Dendritic cell treated with granulocyte-macrophage colony-stimulating factor and Interleukin-4, amounts not matched to agents 40 ng/mL and 50 ng/mL, for 4 days (primary cell): ENCODE measurements around the gene PKP2.
A peak's percentile ranks its signal among the peaks of the same experiment; 100 is the strongest.

Experiments
- H3K27ac Mint-ChIP-seq: one replicate; pipeline ENCODE4 v1.8.0; 2022; ENCODE audit warnings: mild to moderate bottlenecking, mixed read lengths
- H3K27me3 Mint-ChIP-seq: one replicate; pipeline ENCODE4 v1.8.0; 2022; ENCODE audit warnings: mild to moderate bottlenecking, mixed read lengths
- H3K36me3 Mint-ChIP-seq: one replicate; pipeline ENCODE4 v1.8.0; 2022; ENCODE audit warnings: low read depth, mixed read lengths
- H3K4me1 Mint-ChIP-seq: one replicate; pipeline ENCODE4 v1.8.0; 2022; ENCODE audit warnings: low read depth, mixed read lengths
- H3K4me3 Mint-ChIP-seq: one replicate; pipeline ENCODE4 v1.8.0; 2022; ENCODE audit warnings: mild to moderate bottlenecking, moderate library complexity, mixed read lengths
- H3K9me3 Mint-ChIP-seq: one replicate; pipeline ENCODE4 v1.8.0; 2022; ENCODE audit warnings: mixed read lengths
- intact Hi-C: fragments of 100-400 bp; cut with micrococcal nuclease; formaldehyde crosslinking; loops from one replicate; pipeline ENCODE4 v1.15.0; 2022

PKP2 gene

DNA sequence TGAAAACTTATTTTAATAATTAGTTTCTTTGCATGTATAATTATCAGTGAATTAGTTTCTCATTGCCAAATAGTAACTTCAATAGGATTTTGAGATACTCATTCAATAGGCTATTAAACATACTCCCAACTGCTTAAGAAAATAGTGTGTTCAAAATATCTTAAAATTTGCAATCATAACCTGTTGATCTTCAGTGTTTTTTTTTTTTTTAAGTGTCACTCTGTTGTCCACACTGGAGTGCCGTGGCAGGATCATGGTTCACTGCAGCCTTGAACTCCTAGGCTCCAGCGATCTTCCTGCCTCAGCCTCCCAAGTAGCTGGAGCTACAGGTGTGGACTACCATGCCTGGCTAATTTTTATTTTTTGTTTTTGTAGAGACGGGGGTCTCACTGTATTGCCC lies 139.4 kb downstream of the PKP2 start:
- intact Hi-C loops, result loop anchor here (2.0 to 5.0 kb wide), 2 partner anchors 162 to 1460 kb away; no protein-coding TSS in a partner anchor
- peaks cover 32% of the 10 kb centered on the region for H3K4me1 Mint-ChIP-seq
- no peak overlapping the region for H3K27ac Mint-ChIP-seq
- H3K27me3 Mint-ChIP-seq, result no peaks in the 10 kb centered on the region
- H3K36me3 Mint-ChIP-seq, result peaks cover 24% of the 10 kb centered on the region
- H3K9me3 Mint-ChIP-seq, result no peaks in the 10 kb centered on the region
- H3K4me3 Mint-ChIP-seq, result no peak overlapping the region

DNA sequence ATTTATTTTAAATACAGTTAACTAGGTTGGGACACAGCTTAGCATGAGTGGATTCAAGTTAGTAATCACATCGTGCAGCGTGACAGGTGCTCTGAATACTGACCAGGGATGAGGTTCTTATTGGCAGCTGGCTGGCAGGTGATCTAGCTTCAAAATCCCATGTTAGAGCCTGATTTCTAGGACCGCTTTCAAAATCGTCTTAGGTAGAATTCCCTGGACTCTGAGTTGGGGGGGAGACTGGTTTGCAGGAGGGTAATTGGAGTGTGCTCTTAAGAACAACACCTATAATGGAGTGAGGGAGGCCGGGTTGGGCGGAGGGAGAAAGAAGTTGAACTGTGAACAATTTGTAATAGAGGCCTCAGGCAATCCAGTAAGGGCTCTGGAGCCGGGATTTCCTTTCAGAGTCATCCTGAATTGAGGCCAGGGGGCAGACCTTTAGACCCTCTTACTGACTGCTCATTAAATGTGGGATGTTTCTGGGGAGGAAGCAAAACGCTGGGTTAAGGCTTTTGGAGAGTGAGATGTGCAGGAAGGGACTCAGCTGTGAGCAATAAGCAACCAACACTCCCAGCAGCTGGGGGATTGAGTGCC lies 140.0 kb downstream of the PKP2 start:
- Mint-ChIP-seq H3K9me3 (no peaks in the 10 kb centered on the region), H3K4me3 (no peak overlapping the region), H3K27me3 (no peaks in the 10 kb centered on the region), H3K4me1 (peaks cover 27% of the 10 kb centered on the region), H3K36me3 (peaks cover 28% of the 10 kb centered on the region), H3K27ac (peak overlapping the region; percentile 90)
- intact Hi-C loops, result loop anchor here (1.0 to 5.0 kb wide), 3 partner anchors 162 to 1461 kb away; partner anchors contain the start of gene ALG10

DNA sequence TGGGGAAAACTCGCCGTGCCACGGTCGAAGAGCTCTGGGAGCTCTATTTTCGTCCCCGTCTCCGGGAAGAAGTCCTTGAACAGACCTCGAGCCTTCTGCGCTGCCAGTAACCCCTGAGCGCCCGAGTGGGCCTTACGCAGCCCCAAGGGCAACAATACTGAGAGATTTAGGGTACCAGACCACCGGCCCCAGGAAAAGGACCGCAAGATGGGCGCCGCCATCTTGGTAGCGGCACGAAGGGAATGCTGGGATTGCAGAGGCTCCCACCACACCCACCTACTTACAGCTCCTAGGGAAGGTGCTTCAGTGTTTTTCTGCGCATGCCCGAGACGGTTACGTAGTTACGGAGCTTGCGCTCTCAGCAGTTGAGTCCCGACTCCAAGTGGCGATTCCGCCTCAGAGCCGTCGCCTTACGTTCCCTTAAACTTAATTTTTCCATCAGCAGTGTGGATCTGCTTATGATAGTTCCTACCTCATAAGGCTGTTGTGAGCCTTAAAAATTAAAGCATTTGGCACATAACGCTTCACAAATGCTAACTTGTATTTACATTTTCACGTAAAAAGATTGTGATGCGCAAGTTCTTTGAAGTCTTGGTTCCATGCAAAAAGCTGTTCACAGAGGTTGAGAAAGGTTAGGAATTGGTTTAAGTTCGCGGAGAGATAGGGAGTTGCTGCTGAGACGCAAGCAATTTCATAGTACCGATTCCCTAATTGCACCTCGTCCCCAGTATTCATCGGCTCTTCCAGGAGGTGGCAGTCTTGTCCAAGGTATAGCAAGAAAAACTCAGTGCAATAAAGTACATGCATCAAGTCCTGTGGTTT lies 140.7 kb downstream of the PKP2 start, which contains the start of gene YARS2:
TSS of gene YARS2 (minus strand) at position 244 of the 822 bp plus-strand sequence. CDS start at position 221, 23 bp downstream.
- Mint-ChIP-seq H3K4me3 (peak within 1 kb of the TSS; percentile 83), H3K27ac (peak within 1 kb of the TSS; percentile 90), H3K27me3 (no peaks in the 10 kb centered on the region), H3K9me3 (no peaks in the 10 kb centered on the region), H3K36me3 (peaks cover 35% of the 10 kb centered on the region), H3K4me1 (peaks cover 19% of the 10 kb centered on the region)
- intact Hi-C loops, result loop anchor here (1.0 to 5.0 kb wide), 3 partner anchors 163 to 1461 kb away; partner anchors contain the start of gene ALG10

DNA sequence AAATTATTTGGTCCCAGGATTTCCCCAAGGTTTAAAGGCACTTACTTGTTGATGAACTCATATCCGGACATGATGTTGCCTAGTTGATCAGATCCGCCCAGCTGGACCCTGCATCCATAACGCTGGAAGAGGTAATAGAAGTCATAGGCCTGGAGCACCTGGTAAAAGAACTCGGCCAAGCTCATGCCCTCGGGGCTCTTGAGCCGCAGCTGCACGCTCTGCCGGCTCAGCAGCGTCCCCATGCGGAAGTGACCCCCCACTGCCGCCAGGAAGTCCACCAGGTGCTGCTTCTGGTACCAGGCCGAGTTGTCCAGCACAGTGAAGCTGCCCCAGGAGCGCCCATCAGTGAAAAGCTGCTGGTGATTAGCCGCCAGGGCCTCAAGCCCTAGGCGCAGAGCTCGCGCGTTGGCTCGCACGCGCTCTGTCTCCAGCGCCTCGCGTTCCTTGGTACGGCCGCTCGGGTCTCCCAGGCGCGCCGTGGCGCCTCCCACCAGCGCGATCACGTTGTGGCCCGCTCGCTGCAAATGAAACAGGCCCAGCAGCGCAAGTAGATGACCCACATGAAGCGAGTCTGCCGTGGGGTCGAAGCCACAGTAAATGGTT lies 141.4 kb downstream of the PKP2 start:
- H3K27me3 Mint-ChIP-seq, result no peaks in the 10 kb centered on the region
- peaks cover 18% of the 10 kb centered on the region for H3K4me1 Mint-ChIP-seq
- H3K36me3 Mint-ChIP-seq, result peaks cover 42% of the 10 kb centered on the region
- peak overlapping the region; percentile 90 for H3K27ac Mint-ChIP-seq
- no peaks in the 10 kb centered on the region for H3K9me3 Mint-ChIP-seq
- intact Hi-C loops, result loop anchor here (5.0 kb wide), 1 partner anchor 1462 kb away; no protein-coding TSS in a partner anchor
- H3K4me3 Mint-ChIP-seq, result peak overlapping the region; percentile 83

DNA sequence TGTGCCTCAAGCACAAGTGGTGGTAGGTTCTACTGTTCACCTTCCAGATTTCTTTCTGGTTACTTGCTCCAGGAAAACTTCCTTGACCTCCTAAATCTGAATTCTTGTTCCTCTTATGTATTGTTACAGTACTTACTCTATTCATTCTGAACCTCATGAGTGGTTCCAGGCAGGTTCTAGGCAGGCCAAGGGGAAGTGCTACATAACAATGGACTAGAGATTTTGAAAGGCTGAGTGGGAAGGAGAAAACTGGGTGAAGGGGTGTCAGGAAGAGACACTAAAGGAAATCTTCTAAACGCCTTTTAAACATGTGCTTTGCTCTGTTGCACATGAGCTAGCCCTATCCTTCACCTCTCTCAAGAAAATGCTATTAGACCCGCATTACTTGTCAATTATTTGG lies 142.5 kb downstream of the PKP2 start:
- Mint-ChIP-seq H3K4me3 (peak overlapping the region; percentile 83), H3K36me3 (peaks cover 51% of the 10 kb centered on the region), H3K27me3 (no peaks in the 10 kb centered on the region), H3K4me1 (peaks cover 18% of the 10 kb centered on the region), H3K9me3 (no peaks in the 10 kb centered on the region), H3K27ac (peak overlapping the region; percentile 90)
- intact Hi-C loops, result no loop called here

DNA sequence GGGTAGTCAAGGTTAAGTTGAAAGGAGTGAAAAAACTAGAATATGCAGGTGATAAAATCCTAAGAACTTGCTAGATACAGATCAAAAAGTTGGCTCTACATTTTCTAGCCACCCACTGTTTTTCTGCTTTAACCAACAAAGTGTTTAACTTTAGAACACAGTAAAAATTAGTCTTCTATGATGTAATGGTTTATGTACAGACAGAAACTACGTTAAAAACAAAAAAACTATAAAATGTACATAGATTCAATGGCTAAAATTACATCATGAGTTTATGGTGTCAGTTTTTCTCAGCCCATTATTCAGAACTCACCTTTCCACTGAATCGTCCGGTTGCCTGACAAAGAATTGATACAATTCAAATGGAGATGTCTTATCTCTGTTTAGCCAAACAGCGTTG lies 143.0 kb downstream of the PKP2 start:
- H3K4me1 Mint-ChIP-seq, result peaks cover 18% of the 10 kb centered on the region
- H3K9me3 Mint-ChIP-seq, result no peaks in the 10 kb centered on the region
- peaks cover 53% of the 10 kb centered on the region for H3K36me3 Mint-ChIP-seq
- intact Hi-C loops, result no loop called here
- H3K4me3 Mint-ChIP-seq, result no peak overlapping the region
- H3K27ac Mint-ChIP-seq, result no peak overlapping the region
- H3K27me3 Mint-ChIP-seq, result no peaks in the 10 kb centered on the region

DNA sequence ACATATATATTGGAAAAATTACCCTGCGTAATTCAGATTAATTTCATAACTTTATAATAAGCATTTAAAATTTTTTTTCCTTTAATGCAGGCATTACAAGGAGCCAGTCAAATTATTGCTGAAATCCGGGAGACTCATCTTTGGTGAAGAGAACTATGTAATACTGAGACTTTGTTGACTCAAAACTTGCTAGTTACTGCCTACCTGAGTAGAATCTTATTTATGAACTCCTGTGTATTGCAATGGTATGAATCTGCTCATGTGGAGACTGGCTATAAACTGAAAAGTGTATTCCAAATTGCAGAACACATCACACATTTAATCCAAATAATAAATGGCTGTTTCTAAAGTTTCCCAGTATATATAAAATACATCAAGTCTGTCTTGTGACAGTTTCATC lies 153.3 kb downstream of the PKP2 start:
- Mint-ChIP-seq H3K27me3 (no peaks in the 10 kb centered on the region), H3K36me3 (peaks cover 98% of the 10 kb centered on the region), H3K27ac (no peak overlapping the region), H3K4me3 (no peak overlapping the region), H3K4me1 (no peaks in the 10 kb centered on the region), H3K9me3 (no peaks in the 10 kb centered on the region)
- intact Hi-C loops, result no loop called here

DNA sequence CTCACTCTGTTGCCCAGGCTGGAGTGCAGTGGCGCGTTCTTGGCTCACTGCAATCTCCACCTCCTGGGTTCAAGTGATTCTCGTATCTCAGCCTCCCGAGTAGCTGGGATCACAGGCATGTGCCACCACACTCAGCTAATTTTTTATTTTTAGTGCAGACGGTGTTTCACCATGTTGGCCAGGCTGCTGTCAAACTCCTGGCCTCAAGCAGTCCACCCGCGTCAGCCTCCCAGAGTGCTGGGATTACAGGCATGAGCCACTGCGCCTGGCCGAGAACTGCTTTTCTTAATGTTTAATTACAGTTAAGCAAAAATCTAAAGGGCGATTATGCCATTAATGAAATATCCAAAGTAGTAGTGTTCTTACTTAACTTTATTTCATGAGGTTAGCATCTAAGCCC lies 154.4 kb downstream of the PKP2 start:
- intact Hi-C loops, result no loop called here
- no peak overlapping the region for H3K4me3 Mint-ChIP-seq
- H3K27me3 Mint-ChIP-seq, result no peaks in the 10 kb centered on the region
- peaks cover 97% of the 10 kb centered on the region for H3K36me3 Mint-ChIP-seq
- H3K9me3 Mint-ChIP-seq, result no peaks in the 10 kb centered on the region
- H3K4me1 Mint-ChIP-seq, result no peaks in the 10 kb centered on the region
- H3K27ac Mint-ChIP-seq, result no peak overlapping the region
